ENCODE measurements around the gene MOB3B.

DNA sequence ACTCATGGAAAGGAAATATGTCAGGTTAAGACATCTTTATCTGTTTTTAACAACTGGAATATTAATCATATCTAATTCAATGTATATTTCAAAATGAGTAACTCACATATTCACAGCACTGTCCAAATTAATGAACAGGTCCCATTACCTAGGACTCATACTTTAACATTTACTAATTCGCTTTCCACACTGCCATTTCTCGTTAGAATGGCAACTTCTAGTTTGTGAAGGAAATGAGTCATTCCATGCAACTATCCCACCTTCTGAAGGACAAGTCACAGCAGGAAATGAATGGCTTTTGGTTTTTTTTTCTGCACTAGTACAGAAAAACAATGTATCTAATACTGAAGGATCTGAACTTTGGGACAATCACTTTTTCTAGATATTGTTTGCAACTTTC is 30.2 kb downstream of the MOB3B start:
- TF ChIP-seq, protein P1, sequence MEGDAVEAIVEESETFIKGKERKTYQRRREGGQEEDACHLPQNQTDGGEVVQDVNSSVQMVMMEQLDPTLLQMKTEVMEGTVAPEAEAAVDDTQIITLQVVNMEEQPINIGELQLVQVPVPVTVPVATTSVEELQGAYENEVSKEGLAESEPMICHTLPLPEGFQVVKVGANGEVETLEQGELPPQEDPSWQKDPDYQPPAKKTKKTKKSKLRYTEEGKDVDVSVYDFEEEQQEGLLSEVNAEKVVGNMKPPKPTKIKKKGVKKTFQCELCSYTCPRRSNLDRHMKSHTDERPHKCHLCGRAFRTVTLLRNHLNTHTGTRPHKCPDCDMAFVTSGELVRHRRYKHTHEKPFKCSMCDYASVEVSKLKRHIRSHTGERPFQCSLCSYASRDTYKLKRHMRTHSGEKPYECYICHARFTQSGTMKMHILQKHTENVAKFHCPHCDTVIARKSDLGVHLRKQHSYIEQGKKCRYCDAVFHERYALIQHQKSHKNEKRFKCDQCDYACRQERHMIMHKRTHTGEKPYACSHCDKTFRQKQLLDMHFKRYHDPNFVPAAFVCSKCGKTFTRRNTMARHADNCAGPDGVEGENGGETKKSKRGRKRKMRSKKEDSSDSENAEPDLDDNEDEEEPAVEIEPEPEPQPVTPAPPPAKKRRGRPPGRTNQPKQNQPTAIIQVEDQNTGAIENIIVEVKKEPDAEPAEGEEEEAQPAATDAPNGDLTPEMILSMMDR (conservative IDR thresholded peaks at IDR 0.05 in 1 of 2, IDR thresholded peaks at IDR 0.05 in 1 of 2; ENCODE audit: low read depth in 1 of 2, low read length in 2 of 2), result no peak
- no peak for TF ChIP-seq EZH2 (IDR thresholded peaks at IDR 0.05; ENCODE audit: low read length, missing control alignments)
